Measurements from ENCODE around the gene CACFD1. TPM values are rescaled to one million over a fixed set of nuclear protein-coding genes. Genes with fewer than 3 reads are reported as not detected.
"Not testable (repeated sequence)": the region's sequence is repeated elsewhere in the genome, so short reads cannot be mapped to it uniquely, and the experiment has no call there.

Gene CACFD1
- total RNA-seq, 4 donors from 2014 or later: 13.2 to 68.5 (median 54.4) TPM

GRCh38 chr9:133449760-133450159 lies 10.0 kb upstream of the CACFD1 start:
- TF ChIP-seq CTCF (IDR thresholded peaks at IDR 0.05) (peak in 2 of 6 experiments; percentile 25 to 32), POLR2A (IDR thresholded peaks at IDR 0.05) (no peak)
- H3K27ac ChIP-seq: no peak overlapping the region
- DNase-seq: peak in 2 of 3 donors; percentile 76 to 83
- H3K4me1 ChIP-seq: peaks cover 0 to 5% (median 0%) of the 10 kb centered on the region in 4 donors
- no peaks in the 10 kb centered on the region for H3K9me3 ChIP-seq
- no peaks in the 10 kb centered on the region for H3K27me3 ChIP-seq
- no peaks in the 10 kb centered on the region for H3K36me3 ChIP-seq
- H3K4me3 ChIP-seq: no peak overlapping the region

- H3K36me3 ChIP-seq, H3K4me3 ChIP-seq, DNase-seq, H3K27ac ChIP-seq, H3K4me1 ChIP-seq, H3K27me3 ChIP-seq, H3K9me3 ChIP-seq: not testable (repeated sequence)
These were observed 7.9 kb upstream of the CACFD1 start for GRCh38 chr9:133451865-133452264.

- DNase-seq: no peak
- H3K36me3 ChIP-seq: no peaks in the 10 kb centered on the region
These were observed 7.2 kb upstream of the CACFD1 start for GRCh38 chr9:133452562-133452961.

GRCh38 chr9:133453651-133454050 lies 6.1 kb upstream of the CACFD1 start:
- TF ChIP-seq CTCF (IDR thresholded peaks at IDR 0.05) (no peak), POLR2A (IDR thresholded peaks at IDR 0.05) (no peak)
- Histone ChIP-seq H3K27me3 (no peaks in the 10 kb centered on the region), H3K9me3 (no peaks in the 10 kb centered on the region), H3K4me3 (no peak overlapping the region), H3K36me3 (no peaks in the 10 kb centered on the region), H3K4me1 (peaks cover 0 to 5% (median 0%) of the 10 kb centered on the region in 4 donors), H3K27ac (no peak overlapping the region)
- DNase-seq: no peak

More at GRCh38 chr9:133452562-133452961, 7.2 kb upstream of the CACFD1 start:
- H3K27me3 ChIP-seq: no peaks in the 10 kb centered on the region
- H3K4me3 ChIP-seq: no peak overlapping the region
- H3K4me1 ChIP-seq: peaks cover 0 to 5% (median 0%) of the 10 kb centered on the region in 4 donors
- no peak for TF ChIP-seq CTCF (IDR thresholded peaks at IDR 0.05)
- no peak for TF ChIP-seq POLR2A (IDR thresholded peaks at IDR 0.05)
- H3K27ac ChIP-seq: no peak overlapping the region
- H3K9me3 ChIP-seq: no peaks in the 10 kb centered on the region

- TF ChIP-seq CTCF (IDR thresholded peaks at IDR 0.05) (no peak), POLR2A (IDR thresholded peaks at IDR 0.05) (no peak)
- H3K9me3 ChIP-seq: no peaks in the 10 kb centered on the region
- no peaks in the 10 kb centered on the region for H3K27me3 ChIP-seq
- H3K36me3 ChIP-seq: no peaks in the 10 kb centered on the region
- DNase-seq: no peak
- H3K4me3 ChIP-seq: no peak overlapping the region
- H3K27ac ChIP-seq: no peak overlapping the region
- peaks cover 0 to 11% (median 2%) of the 10 kb centered on the region in 4 donors for H3K4me1 ChIP-seq
These were observed 5.5 kb upstream of the CACFD1 start for GRCh38 chr9:133454325-133454724.

- H3K36me3 ChIP-seq: no peaks in the 10 kb centered on the region
- H3K4me1 ChIP-seq: peaks cover 0 to 9% (median 3%) of the 10 kb centered on the region in 4 donors
- no peaks in the 10 kb centered on the region for H3K27me3 ChIP-seq
- H3K9me3 ChIP-seq: no peaks in the 10 kb centered on the region
- no peak for DNase-seq
- H3K27ac ChIP-seq: no peak overlapping the region
- TF ChIP-seq POLR2A (IDR thresholded peaks at IDR 0.05) (no peak), CTCF (IDR thresholded peaks at IDR 0.05) (no peak)
- H3K4me3 ChIP-seq: no peak overlapping the region
These were observed 4.7 kb upstream of the CACFD1 start for GRCh38 chr9:133454943-133455673.

All from Peyer's patch (tissue), 4 donors.